A549 (cell line): ENCODE measurements around the gene GINS3. TPM values are rescaled to one million over a fixed set of nuclear protein-coding genes. Genes with fewer than 3 reads are reported as not detected.

Experiments used
- ATAC-seq, 2 experiments: fragments of 200-7000 bp in 1 of 2; fragments of >200 bp in 1 of 2; cut with Nextera tagmentation in 1 of 2; cut with Tn5 transposase in 1 of 2; 3 replicates each; pipeline versions ENCODE4 v1.8.0 to v1.9.1; 2018 to 2020; ENCODE audit warnings: mild to moderate bottlenecking in 1 of 2, moderate library complexity in 1 of 2
- CTCF ChIA-PET: fragments of 300-600 bp; sonication (Branson Sonifier 250); formaldehyde crosslinking; extraction: SDS; loops from one replicate; lab custom pipeline; 2021; ENCODE audit warnings: antibody characterized with exemption, inconsistent platforms; lab: Yijun Ruan, JAX
- POLR2A ChIA-PET: fragments of 350-600 bp; formaldehyde crosslinking; extraction: SDS; loops from one replicate; lab custom pipeline; 2021; ENCODE audit warnings: antibody characterized with exemption, inconsistent platforms; lab: Yijun Ruan, JAX
- DNase-seq, 2 experiments: peaks; one replicate each; pipeline versions ENCODE4 v3.0.0 to v3.0.0-alpha.2; 2011 to 2016; ENCODE audit warnings: low read depth in 1 of 2, low spot score in 1 of 2
- FAIRE-seq: peaks from 2 replicates; lab custom pipeline; 2011; peaks lifted over from hg19 to GRCh38; lab: Jason Lieb, UNC
- H3K27ac ChIP-seq, 2 experiments: fragments of >200 bp; sonication (Bioruptor Twin); formaldehyde crosslinking; 3 replicates each; pipeline ENCODE4 v1.5.1; 2016 to 2017
- H3K4me1 ChIP-seq: fragments of >200 bp; sonication (Bioruptor Twin); formaldehyde crosslinking; 3 replicates; pipeline ENCODE4 v1.6.1; 2016
- H3K4me2 ChIP-seq: fragments of >200 bp; sonication (Bioruptor Twin); formaldehyde crosslinking; 3 replicates; pipeline ENCODE4 v1.6.1; 2016
- H3K4me3 ChIP-seq: fragments of >200 bp; sonication (Bioruptor Twin); formaldehyde crosslinking; 3 replicates; pipeline ENCODE4 v1.5.1; 2016
- H3K9me3 ChIP-seq: fragments of >200 bp; sonication (Bioruptor Twin); formaldehyde crosslinking; 3 replicates; pipeline ENCODE4 v1.6.1; 2016
- BCL3 ChIP-seq: fragments of >200 bp; sonication (Bioruptor Twin); formaldehyde crosslinking; IDR thresholded peaks from 3 replicates; pipeline ENCODE4 v1.6.1; 2016
- CBX2 ChIP-seq: fragments of 200-600 bp; sonication (generic); IDR thresholded peaks from 2 replicates; pipeline ENCODE4 v1.6.1; 2016; ENCODE audit warnings: low read depth, mild to moderate bottlenecking, borderline replicate concordance
- CEBPB ChIP-seq, 2 experiments: fragments of >200 bp in 1 of 2; sonication (Bioruptor Twin) in 1 of 2; formaldehyde crosslinking in 1 of 2; IDR thresholded peaks; 2 replicates each; pipeline ENCODE4 v1.6.1; 2012 to 2016
- CHD2 ChIP-seq: fragments of 150-350 bp; IDR thresholded peaks from 2 replicates; pipeline ENCODE4 v1.6.1; 2014; ENCODE audit warnings: low read length; ENCODE audit not compliant: partially characterized antibody
- EHMT2 ChIP-seq: fragments of 200-600 bp; sonication (generic); IDR thresholded peaks from 2 replicates; pipeline ENCODE4 v1.6.1; 2016; ENCODE audit warnings: antibody characterized with exemption, low read depth, mild to moderate bottlenecking, moderate library complexity
- ELK1 ChIP-seq: fragments of 150-350 bp; IDR thresholded peaks from 2 replicates; pipeline ENCODE4 v1.6.1; 2014; ENCODE audit warnings: low read depth, mild to moderate bottlenecking, low read length
- EP300 ChIP-seq, 2 experiments: fragments of >200 bp; sonication (Bioruptor Twin); formaldehyde crosslinking; IDR thresholded peaks; 2 replicates in 1 of 2; 3 replicates in 1 of 2; pipeline ENCODE4 v1.6.1; 2016 to 2017
- GATA3 ChIP-seq: IDR thresholded peaks from 2 replicates; pipeline ENCODE4 v1.6.1; 2012; ENCODE audit warnings: borderline replicate concordance
- HES2 ChIP-seq: fragments of >200 bp; sonication (Bioruptor Twin); formaldehyde crosslinking; IDR thresholded peaks from 2 replicates; pipeline ENCODE4 v1.6.1; 2016
- HEYL ChIP-seq: fragments of 250-450 bp; sonication (Bioruptor Pico); IDR thresholded peaks from 2 replicates; pipeline ENCODE4 v1.8.0; 2021; ENCODE audit warnings: mild to moderate bottlenecking, moderate library complexity
- HOXA7 ChIP-seq: fragments of 250-450 bp; sonication (Bioruptor Pico); IDR thresholded peaks from 2 replicates; pipeline ENCODE4 v1.5.0; 2020; ENCODE audit warnings: mild to moderate bottlenecking, moderate library complexity
- KDM1A ChIP-seq: fragments of 200-600 bp; sonication (generic); IDR thresholded peaks from 2 replicates; pipeline ENCODE4 v1.6.1; 2016; ENCODE audit warnings: low read depth, mild to moderate bottlenecking
- MAFK ChIP-seq: fragments of 450-650 bp; IDR thresholded peaks from 2 replicates; pipeline ENCODE4 v1.6.1; 2014; ENCODE audit not compliant: partially characterized antibody
- NPAS2 ChIP-seq: fragments of 250-450 bp; sonication (Bioruptor Pico); IDR thresholded peaks from 2 replicates; pipeline ENCODE4 v1.8.0; 2022; ENCODE audit warnings: mild to moderate bottlenecking, moderate library complexity, borderline replicate concordance
- NR3C1 ChIP-seq: fragments of >200 bp; sonication (Bioruptor Twin); formaldehyde crosslinking; IDR thresholded peaks from 3 replicates; pipeline ENCODE4 v1.6.1; 2017
- POLR2A ChIP-seq: IDR thresholded peaks from 2 replicates; pipeline ENCODE4 v1.6.1; 2012; ENCODE audit warnings: mild to moderate bottlenecking, low read length
- POLR2AphosphoS2 ChIP-seq: conservative IDR thresholded peaks from 2 replicates; pipeline ENCODE4 v1.6.1; 2012; ENCODE audit warnings: low read length, improper control_type of control experiment, inconsistent platforms
- RCOR1 ChIP-seq: fragments of 150-350 bp; IDR thresholded peaks from 2 replicates; pipeline ENCODE4 v1.6.1; 2014; ENCODE audit warnings: antibody characterized with exemption, low read length, low read depth
- REST ChIP-seq: fragments of 200-600 bp; sonication (generic); IDR thresholded peaks from 2 replicates; pipeline ENCODE4 v1.6.1; 2016; ENCODE audit warnings: antibody characterized with exemption, mild to moderate bottlenecking, moderate library complexity
- RFX5 ChIP-seq: fragments of 450-650 bp; IDR thresholded peaks from 2 replicates; pipeline ENCODE4 v1.7.1; 2014; ENCODE audit warnings: antibody characterized with exemption, mild to moderate bottlenecking, moderate library complexity
- TFCP2L1 ChIP-seq: fragments of 250-450 bp; sonication (Bioruptor Pico); IDR thresholded peaks from 2 replicates; pipeline ENCODE4 v1.5.0; 2021; ENCODE audit warnings: mild to moderate bottlenecking
- USF2 ChIP-seq: fragments of 450-650 bp; IDR thresholded peaks from 2 replicates; pipeline ENCODE4 v1.6.1; 2014; ENCODE audit warnings: antibody characterized with exemption
- ZNF302 ChIP-seq: fragments of 250-450 bp; sonication (Bioruptor Pico); IDR thresholded peaks from 2 replicates; pipeline ENCODE4 v1.9.0; 2021; ENCODE audit warnings: inconsistent platforms, mild to moderate bottlenecking, moderate library complexity
- WGBS: methylation state at CpG from one replicate; pipeline ENCODE4 v1.1.6; 2017; ENCODE audit errors: missing lambda C conversion rate; 5-methylcytosine and 5-hydroxymethylcytosine counted together
- polyA plus RNA-seq, 4 experiments: library from polyadenylated mRNA; depleted of rRNA in 3 of 4; stranded (reverse); fragments of >200 nt; fragmentation: RNase III in 1 of 4; extraction: RNeasy Plus Mini Kit Qiagen cat#74134 plus additional on column Dnase treatment in 1 of 4; gene quantifications; 2 replicates in 3 of 4; 3 replicates in 1 of 4; pipeline ENCODE4 v1.2.3, GENCODE V29; 2011 to 2017

Gene GINS3
- polyA plus RNA-seq, 2 of the 4 experiments (the other 2 are of a cell fraction), result 19.7 to 21.0 TPM

- 0 out of 3 replicates have a peak, but pooled peaks cover 3% of the 10 kb centered on the region for H3K4me1 ChIP-seq
- no peak for DNase-seq
- ChIA-PET POLR2A (no interaction called here), CTCF (interaction anchor here (0.5 to 1.7 kb wide), 6 partner anchors 13 to 361 kb away, joined by 3 to 9 read pairs (median 4); no protein-coding TSS in a partner anchor)
- WGBS, result 60% methylated on average over 11 of the region's 11 CpGs
- no peaks in the 10 kb centered on the region for H3K9me3 ChIP-seq
- FAIRE-seq, result no peak
- no peak overlapping the region for H3K27ac ChIP-seq
- no peak overlapping the region for H3K4me3 ChIP-seq
- H3K4me2 ChIP-seq, result no peak overlapping the region
- no peak for ATAC-seq
- no peak for TF ChIP-seq GATA3
These were observed 36.6 kb downstream of the GINS3 start for GRCh38 chr16:58428621-58429542.

GRCh38 chr16:58430718-58431117, 38.4 kb downstream of the GINS3 start:
- TF ChIP-seq MAFK, result peak; percentile 23
- TF ChIP-seq HEYL, result no peak
- TF ChIP-seq HOXA7 (CRISPR knock-in tag), result no peak
- ChIA-PET CTCF (interaction anchor here (1.7 to 2.4 kb wide), 2 partner anchors 57 to 94 kb away, joined by 4 to 8 read pairs; no protein-coding TSS in a partner anchor), POLR2A (no interaction called here)
- no peaks in the 10 kb centered on the region for H3K9me3 ChIP-seq
- WGBS, result 94% methylated on average over 6 of the region's 6 CpGs
- no peak overlapping the region for H3K4me2 ChIP-seq
- H3K4me3 ChIP-seq, result no peak overlapping the region
- H3K4me1 ChIP-seq, result 0 out of 3 replicates have a peak, but pooled peaks cover 7% of the 10 kb centered on the region
- ATAC-seq, result no peak
- no peak for FAIRE-seq
- no peak overlapping the region for H3K27ac ChIP-seq
- no peak for DNase-seq

- Histone ChIP-seq H3K4me2 (no peak overlapping the region), H3K4me1 (0 out of 3 replicates have a peak, but pooled peaks cover 7% of the 10 kb centered on the region)
- 79% methylated on average over 4 of the region's 4 CpGs for WGBS
- CTCF ChIA-PET, result no interaction called here
- FAIRE-seq, result no peak
- no peak for TF ChIP-seq RFX5
- no peak for TF ChIP-seq POLR2A
- no peak for TF ChIP-seq CEBPB (IDR thresholded peaks at IDR 0.05)
- no peak for TF ChIP-seq EHMT2
- no peak for TF ChIP-seq ELK1
- TF ChIP-seq CHD2, result no peak
- TF ChIP-seq NPAS2 (CRISPR knock-in tag), result no peak
- TF ChIP-seq TFCP2L1 (CRISPR knock-in tag), result no peak
- no peak for TF ChIP-seq BCL3
- no peak for TF ChIP-seq HES2
- no peak for TF ChIP-seq NR3C1
- TF ChIP-seq EP300 (IDR thresholded peaks at IDR 0.05), result no peak
- TF ChIP-seq ZNF302, result no peak
- TF ChIP-seq POLR2AphosphoS2, result no peak
- no peak for TF ChIP-seq RCOR1
- TF ChIP-seq KDM1A, result no peak
- TF ChIP-seq CBX2, result no peak
- no peak for TF ChIP-seq REST
- TF ChIP-seq USF2, result no peak
- TF ChIP-seq, all 56 proteins: peak for 0
- Histone ChIP-seq H3K27ac (peak overlapping the region in 1 of 2 experiments; percentile 58; a peak in 2 of 6 replicates), H3K4me3 (no peak overlapping the region), H3K9me3 (no peaks in the 10 kb centered on the region)
- POLR2A ChIA-PET, result no interaction called here
- DNase-seq (no peak), ATAC-seq (no peak)
These were observed 41.3 kb downstream of the GINS3 start for GRCh38 chr16:58433569-58433951.
